HCT116 (cell line): ENCODE measurements around the gene ERC2.

Experiments
- CBX3 ChIP-seq: IDR thresholded peaks from 2 replicates; pipeline ENCODE4 v1.6.1; 2012; ENCODE audit warnings: low read depth
- CTCF ChIP-seq, 3 experiments: fragments of 200-600 bp in 1 of 3; sonication (generic) in 1 of 3; IDR thresholded peaks in 2 of 3; conservative IDR thresholded peaks in 1 of 3; 2 replicates each; pipeline ENCODE4 v1.5.1; 2012 to 2017; ENCODE audit warnings: low read depth in 2 of 3, low read length in 2 of 3, antibody characterized with exemption in 1 of 3, borderline replicate concordance in 1 of 3, control low read depth in 1 of 3, mild to moderate bottlenecking in 1 of 3, mixed read lengths in 1 of 3, mixed run types in 1 of 3, moderate library complexity in 1 of 3; ENCODE audit not compliant: insufficient read depth in 1 of 3
- JUND ChIP-seq: IDR thresholded peaks from 2 replicates; pipeline ENCODE4 v1.6.1; 2012
- POLR2A ChIP-seq: IDR thresholded peaks from 2 replicates; pipeline ENCODE4 v1.7.0; 2011; ENCODE audit warnings: borderline replicate concordance; ENCODE audit not compliant: insufficient read depth, insufficient read length; ENCODE audit errors: extremely low read depth
- POLR2AphosphoS5 ChIP-seq: IDR thresholded peaks from 2 replicates; pipeline ENCODE4 v1.6.1; 2011; ENCODE audit warnings: mild to moderate bottlenecking, low read depth, low read length, moderate library complexity
- SP1 ChIP-seq: IDR thresholded peaks from 2 replicates; pipeline ENCODE4 v1.6.1; 2012; ENCODE audit warnings: low read depth

- TF ChIP-seq POLR2A (no peak), CBX3 (no peak), CTCF (IDR thresholded peaks at IDR 0.05 in 2 of 3, conservative IDR thresholded peaks at IDR 0.05 in 1 of 3; ENCODE audit: borderline replicate concordance in 1 of 3, insufficient read depth in 1 of 3, low read depth in 2 of 3, low read length in 2 of 3) (no peak), POLR2AphosphoS5 (no peak), JUND (no peak), SP1 (no peak)
Observed at GRCh38 chr3:55623786-55624185, 844.5 kb downstream of the ERC2 start.
